ENCODE results near the gene UTF1.
"Not testable (repeated sequence)": the region's sequence is repeated elsewhere in the genome, so short reads cannot be mapped to it uniquely, and the experiment has no call there.

UTF1 gene

GRCh38 chr10:133209641-133210040 lies 20.4 kb upstream of the UTF1 start:
- DNase-seq (ENCODE audit: low read depth) = no peak

GRCh38 chr10:133210398-133211140 lies 19.4 kb upstream of the UTF1 start:
- no peak for DNase-seq (ENCODE audit: low read depth)

DNA sequence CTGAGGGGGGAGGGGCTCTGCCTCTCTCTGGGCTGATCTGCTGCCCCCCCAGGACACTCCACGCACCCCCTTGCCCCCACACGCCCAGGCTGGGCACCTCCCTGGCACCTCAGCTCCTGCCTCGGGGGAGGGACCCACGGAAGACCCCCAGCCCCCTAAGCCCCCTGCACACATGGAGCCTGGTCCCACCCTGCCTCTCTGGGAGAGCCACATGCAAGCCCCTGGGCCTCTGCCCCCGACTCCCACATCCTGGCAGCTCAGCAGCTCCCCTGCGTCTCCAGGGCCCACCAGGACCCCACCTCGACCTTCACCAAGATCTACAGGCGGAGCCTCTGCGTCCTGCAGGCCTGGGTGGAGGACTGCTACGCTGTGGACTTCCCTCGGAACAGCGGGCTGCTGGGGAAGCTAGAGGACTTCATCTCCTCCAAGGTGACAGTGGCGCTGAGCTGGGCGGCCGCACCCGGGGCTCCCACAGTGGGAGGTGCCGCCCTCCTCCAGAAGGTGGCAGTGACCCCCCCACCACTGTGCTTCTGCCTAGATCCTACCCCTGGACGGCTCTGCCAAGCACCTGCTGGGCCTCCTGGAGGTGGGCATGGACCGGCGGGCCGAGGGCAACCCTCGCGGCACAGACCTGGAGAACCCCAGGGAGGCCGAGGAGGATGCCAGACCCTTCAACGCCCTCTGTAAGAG lies 18.7 kb upstream of the UTF1 start:
- DNase-seq (ENCODE audit: low read depth) = no peak

- DNase-seq (ENCODE audit: low read depth) = no peak
Measured at GRCh38 chr10:133211959-133212852, 17.8 kb upstream of the UTF1 start.

DNA sequence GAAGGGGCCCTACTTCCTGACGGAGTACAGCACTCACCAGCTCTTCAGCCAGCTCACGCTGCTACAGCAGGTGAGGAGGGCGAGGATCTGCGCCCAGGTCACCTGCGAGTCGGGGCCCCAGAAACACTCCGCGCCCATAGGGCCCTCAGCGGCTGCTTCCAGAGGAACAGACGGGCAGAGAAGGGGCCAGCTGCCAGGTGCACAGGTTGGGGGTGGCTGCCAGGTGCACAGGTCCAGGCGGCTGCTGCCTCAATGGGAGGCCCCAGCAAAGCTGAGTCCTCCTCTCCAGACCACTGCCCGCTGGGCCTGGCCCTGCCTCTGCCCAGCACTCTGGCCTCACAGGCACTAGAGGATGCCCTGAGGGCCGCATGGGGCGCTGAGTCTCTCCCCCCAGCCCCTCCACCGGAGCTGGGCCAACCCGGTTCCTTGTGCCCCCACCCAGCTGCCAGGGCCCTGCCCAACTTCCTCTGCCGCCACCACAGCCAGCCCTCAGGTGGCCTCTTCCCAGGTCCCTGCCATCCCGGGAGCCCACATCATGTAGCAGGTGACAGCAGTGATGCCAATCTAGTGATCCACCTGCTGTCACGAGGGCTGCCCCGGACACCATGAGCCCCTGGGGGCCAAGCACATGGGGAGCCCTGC lies 17.0 kb upstream of the UTF1 start:
- DNase-seq (ENCODE audit: low read depth) = no peak

- DNase-seq (ENCODE audit: low read depth) = no peak
Measured at GRCh38 chr10:133213641-133214467, 16.2 kb upstream of the UTF1 start.

- DNase-seq (ENCODE audit: low read depth) = no peak
Measured at GRCh38 chr10:133214468-133215410, 15.3 kb upstream of the UTF1 start.

- no peak for DNase-seq (ENCODE audit: low read depth)
Measured at GRCh38 chr10:133215586-133215985, 14.4 kb upstream of the UTF1 start.

DNA sequence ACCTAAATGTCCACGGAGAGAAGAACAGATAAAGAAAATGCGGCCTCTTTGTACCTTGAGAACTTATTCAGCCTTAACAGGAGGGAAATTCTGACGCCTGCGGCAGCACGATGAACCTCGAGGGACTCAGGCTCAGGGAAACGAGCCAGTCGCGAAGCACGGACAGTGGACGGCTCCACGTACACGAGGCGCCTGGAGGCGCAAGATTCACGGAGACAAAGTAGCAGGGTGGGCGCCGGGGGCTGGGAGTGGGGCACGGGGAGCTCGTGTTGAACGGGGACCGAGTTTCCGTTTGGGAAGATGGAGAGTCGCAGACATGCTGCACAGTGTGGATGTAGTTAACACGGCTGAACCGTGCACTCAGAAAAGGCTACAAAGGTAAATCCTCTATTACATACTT lies 13.2 kb upstream of the UTF1 start:
- DNase-seq (ENCODE audit: low read depth) = no peak

DNA sequence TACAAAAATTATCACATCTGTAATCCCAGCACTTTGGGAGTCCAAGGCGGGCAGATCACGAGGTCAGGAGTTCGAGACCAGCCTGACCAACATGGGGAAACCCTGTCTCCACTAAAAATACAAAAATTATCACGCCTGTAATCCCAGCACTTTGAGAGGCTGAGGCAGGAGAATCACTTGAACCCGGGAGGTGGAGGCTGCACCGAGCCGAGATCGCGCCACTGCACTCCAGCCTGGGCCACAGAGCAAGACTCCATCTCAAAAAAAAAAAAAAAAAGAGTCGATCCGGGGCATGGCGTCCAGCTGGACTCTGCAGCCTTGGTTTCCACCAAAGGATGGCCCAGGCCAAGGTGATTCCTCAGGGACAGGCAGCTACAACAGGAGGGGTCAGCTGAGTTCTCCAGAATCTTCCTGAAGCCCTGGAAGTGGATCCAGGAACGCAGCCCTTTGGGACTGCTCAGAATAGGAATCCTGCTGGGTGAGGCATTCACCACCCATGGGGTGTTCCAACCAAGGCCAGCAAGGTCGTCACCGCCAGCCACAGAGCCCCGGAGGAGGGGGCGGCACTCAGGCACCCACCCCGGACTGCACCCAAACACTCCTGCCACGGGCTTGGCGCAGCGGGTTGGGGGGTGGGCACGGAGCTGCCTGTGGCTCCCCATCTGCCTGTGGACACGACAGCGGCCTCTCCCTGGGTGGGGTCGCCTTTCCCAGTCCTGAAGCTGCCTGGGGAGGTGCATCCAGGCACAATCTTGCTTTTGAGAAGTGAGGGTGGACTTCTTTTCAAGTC lies 12.0 kb upstream of the UTF1 start:
- DNase-seq (ENCODE audit: low read depth) = no peak

DNA sequence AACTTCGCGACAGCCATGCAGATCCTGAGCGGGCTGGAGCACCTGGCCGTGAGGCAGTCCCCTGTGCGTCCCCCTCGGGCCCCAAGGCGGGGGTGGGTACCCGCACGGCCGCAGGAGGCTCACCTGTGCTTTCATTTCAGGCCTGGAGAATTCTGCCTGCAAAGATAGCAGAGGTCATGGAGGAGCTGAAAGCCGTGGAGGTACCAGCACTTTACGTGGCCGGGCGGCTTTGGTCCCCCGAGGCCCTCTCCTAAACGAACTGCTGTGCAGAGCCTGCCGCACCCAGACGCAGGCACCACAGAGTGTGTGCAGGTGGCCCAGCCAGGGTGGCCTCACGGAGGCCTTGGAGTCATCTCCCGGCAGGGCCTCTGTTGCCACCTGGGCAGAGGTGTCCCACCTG lies 11.1 kb upstream of the UTF1 start:
- DNase-seq (ENCODE audit: low read depth) = no peak

DNA sequence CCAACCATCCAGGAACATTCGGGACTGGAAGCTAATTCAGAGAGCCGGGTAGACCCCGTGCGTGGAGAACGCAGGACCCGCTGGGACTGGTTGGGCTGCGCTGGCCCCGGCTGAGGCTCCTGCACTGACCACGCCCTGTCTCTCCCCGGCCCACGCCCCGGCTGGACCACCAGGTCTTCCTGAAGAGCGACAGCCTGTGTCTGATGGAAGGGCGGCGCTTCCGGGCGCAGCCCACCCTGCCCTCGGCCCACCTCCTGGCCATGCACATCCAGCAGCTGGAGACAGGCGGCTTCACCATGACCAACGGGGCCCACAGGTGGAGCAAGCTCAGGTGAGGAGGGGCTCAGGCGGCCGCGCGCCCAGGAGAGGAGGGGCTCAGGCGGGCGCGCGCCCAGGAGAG lies 10.2 kb upstream of the UTF1 start:
- no peak for DNase-seq (ENCODE audit: low read depth)

GRCh38 chr10:133221331-133221730 lies 8.7 kb upstream of the UTF1 start:
- DNase-seq (ENCODE audit: low read depth) = no peak

- not testable (repeated sequence) for DNase-seq (ENCODE audit: low read depth)
Measured at GRCh38 chr10:133221756-133222155, 8.3 kb upstream of the UTF1 start.

- DNase-seq (ENCODE audit: low read depth) = no peak
Measured at GRCh38 chr10:133224076-133224475, 5.9 kb upstream of the UTF1 start.

DNA sequence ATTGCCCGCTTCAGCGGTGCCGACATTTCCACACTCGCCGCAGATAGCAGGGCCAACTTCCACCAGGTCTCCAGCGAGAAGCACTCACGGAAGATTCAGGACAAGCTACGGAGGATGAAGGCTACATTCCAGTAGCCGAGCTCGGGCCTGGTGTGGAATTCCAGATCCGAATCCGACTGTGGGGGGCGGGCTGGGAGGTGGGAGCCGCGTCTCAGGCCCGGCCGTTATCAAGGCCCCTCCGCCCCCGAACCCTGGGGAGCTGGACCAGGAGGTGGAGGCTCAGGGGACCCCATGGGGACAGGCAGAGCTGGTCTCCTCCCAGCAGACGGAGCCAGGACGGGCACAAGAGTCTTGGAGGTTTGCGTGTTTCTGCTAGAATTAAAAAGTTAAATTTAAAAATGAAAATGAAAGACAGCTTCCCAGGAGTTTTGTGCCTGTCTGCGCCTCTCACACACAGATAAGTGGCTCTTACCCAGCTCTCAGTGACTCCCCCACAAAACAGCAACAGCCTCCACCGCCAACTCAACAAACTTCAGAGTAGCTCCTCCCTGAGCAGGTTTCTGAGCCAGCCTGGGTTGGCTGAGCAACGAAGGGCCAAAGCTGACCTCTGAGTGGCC lies 5.2 kb upstream of the UTF1 start:
- no peak for DNase-seq (ENCODE audit: low read depth)

DNA sequence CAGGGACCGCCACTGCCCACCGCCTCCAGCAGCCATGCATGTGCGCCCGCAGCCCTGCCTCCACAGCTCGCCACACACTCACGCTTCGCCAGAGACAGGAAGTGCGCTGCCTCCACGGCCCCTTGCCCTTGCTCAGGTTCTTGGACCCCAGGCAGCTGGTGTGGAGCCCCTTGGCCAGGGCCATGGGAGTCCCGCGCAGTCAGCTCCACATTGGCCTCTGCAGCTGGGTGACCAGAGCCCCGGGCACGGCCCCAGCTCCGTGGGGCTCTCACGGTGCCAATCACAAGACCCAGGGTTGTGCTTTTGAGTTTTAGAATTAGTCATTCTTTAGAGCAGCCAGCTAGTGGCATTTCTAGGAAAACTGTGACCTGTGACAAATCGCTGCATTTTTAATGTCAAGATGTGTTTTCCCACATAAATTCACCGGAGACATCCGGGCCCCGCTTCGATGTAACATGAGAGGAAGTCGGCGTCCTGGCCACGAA lies 4.3 kb upstream of the UTF1 start:
- no peak for DNase-seq (ENCODE audit: low read depth)

- no peak for DNase-seq (ENCODE audit: low read depth)
Measured at GRCh38 chr10:133226251-133226808, 3.7 kb upstream of the UTF1 start.
